Measurements from ENCODE around the gene TMEM201.

DNA sequence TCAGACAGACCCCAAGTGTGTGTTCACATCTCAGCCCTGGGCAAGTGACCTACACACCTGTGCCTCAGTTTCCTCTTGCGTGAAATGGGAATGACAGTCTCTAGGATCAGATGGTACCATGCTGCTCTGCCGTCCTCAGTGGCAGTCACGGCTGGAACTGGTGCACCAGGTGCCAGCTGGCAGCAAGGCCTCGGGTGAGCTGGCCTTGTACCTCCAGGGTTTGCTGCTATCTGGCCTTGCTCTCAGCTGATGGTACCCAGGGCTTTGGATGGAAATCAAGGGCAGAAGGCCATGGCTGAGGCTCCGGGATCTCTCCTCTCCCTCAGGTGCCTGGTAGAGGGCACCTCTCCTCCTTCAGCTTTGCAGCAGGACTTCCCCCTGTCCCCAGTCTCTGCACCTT lies 21.3 kb downstream of the TMEM201 start:
- TF ChIP-seq POLR2AphosphoS5 (IDR thresholded peaks at IDR 0.05; ENCODE audit: borderline replicate concordance, low read depth, low read length): no peak
- no peak for TF ChIP-seq EZH2 (IDR thresholded peaks at IDR 0.05)
- no peak for TF ChIP-seq FOXP2 (optimal IDR thresholded peaks at IDR 0.05; ENCODE audit: control extremely low read depth, extremely low read length, insufficient read depth)

All from SK-N-MC (cell line).